Gastroesophageal sphincter (tissue), 4 donors: Measurements from ENCODE around the gene SPATA6L. TPM values are rescaled to one million over a fixed set of nuclear protein-coding genes. Genes with fewer than 3 reads are reported as not detected.

Experiments
- ATAC-seq: fragments of 150-250 bp; one replicate; pipeline ENCODE4 v1.9.1; 2016; ENCODE audit warnings: mild to moderate bottlenecking, moderate library complexity
- H3K27ac ChIP-seq, 4 donors: fragments of 200-600 bp; sonication (generic) in 3 of 4; 1 replicate in 3 of 4; 2 replicates in 1 of 4; pipeline ENCODE4 v1.5.1; 2016 to 2019
- H3K27me3 ChIP-seq: fragments of 200-600 bp; sonication (generic); one replicate; pipeline ENCODE4 v1.5.1; 2019
- H3K36me3 ChIP-seq, 2 donors: fragments of 200-600 bp; sonication (generic); one replicate each; pipeline ENCODE4 v1.5.1; 2019; ENCODE audit warnings: control low read depth in 1 of 2
- H3K4me1 ChIP-seq, 3 donors: fragments of 200-600 bp; sonication (generic); 1 replicate in 2 of 3; 2 replicates in 1 of 3; pipeline ENCODE4 v1.5.1; 2016 to 2019; ENCODE audit warnings: control low read depth in 2 of 3
- H3K4me3 ChIP-seq, 2 donors: fragments of 200-600 bp; sonication (generic); one replicate each; pipeline ENCODE4 v1.5.1; 2019; ENCODE audit warnings: mild to moderate bottlenecking in 1 of 2, moderate library complexity in 1 of 2
- H3K9me3 ChIP-seq, 3 donors: fragments of 200-600 bp; sonication (generic); one replicate each; pipeline ENCODE4 v1.5.1; 2017 to 2019; ENCODE audit warnings: control low read depth in 2 of 3
- CTCF ChIP-seq, 4 experiments: fragments of 200-600 bp in 2 of 4; fragments of 450-650 bp in 2 of 4; sonication (generic) in 1 of 4; IDR thresholded peaks; one replicate each; pipeline ENCODE4 v1.5.1; 2017 to 2019; ENCODE audit warnings: antibody characterized with exemption in 4 of 4, mild to moderate bottlenecking in 2 of 4, moderate library complexity in 2 of 4
- EP300 ChIP-seq: sonication (generic); formaldehyde crosslinking; IDR thresholded peaks from one replicate; pipeline ENCODE4 v1.6.1; 2017; ENCODE audit warnings: antibody characterized with exemption, mild to moderate bottlenecking
- POLR2A ChIP-seq, 2 donors: fragments of 450-650 bp; IDR thresholded peaks; one replicate each; pipeline ENCODE4 v1.6.1; 2017; ENCODE audit warnings: antibody characterized with exemption in 2 of 2, mild to moderate bottlenecking in 2 of 2, moderate library complexity in 1 of 2
- POLR2AphosphoS5 ChIP-seq: sonication (generic); formaldehyde crosslinking; IDR thresholded peaks from one replicate; pipeline ENCODE4 v1.6.1; 2017; ENCODE audit warnings: antibody characterized with exemption
- WGBS, 2 donors: methylation state at CpG; one replicate each; pipeline ENCODE4 v1.1.5; 2018; ENCODE audit warnings: low coverage in 1 of 2; 5-methylcytosine and 5-hydroxymethylcytosine counted together
- total RNA-seq, 4 donors: library from RNA; depleted of rRNA; stranded (reverse); fragments of >200 nt; gene quantifications; one replicate each; pipeline ENCODE4 v1.1.0, GENCODE V29; 2016

The SPATA6L gene
- total RNA-seq, 4 donors from 2014 or later = 0.69 to 1.9 (median 0.83) TPM

- peaks cover 0 to 21% (median 7%) of the 10 kb centered on the region in 3 donors for H3K4me1 ChIP-seq
- peak; percentile 39 for ATAC-seq
- TF ChIP-seq POLR2AphosphoS5 = no peak
- no peaks in the 10 kb centered on the region for H3K9me3 ChIP-seq
- 25 to 50% methylated on average over 4 to 7 of the region's 11 CpGs for WGBS, 2 donors
- peak overlapping the region; percentile 39 to 60 (median 48) for H3K27ac ChIP-seq
- no peak overlapping the region for H3K4me3 ChIP-seq
- no peaks in the 10 kb centered on the region for H3K27me3 ChIP-seq
- no peaks in the 10 kb centered on the region for H3K36me3 ChIP-seq
These were observed 69.9 kb downstream of the SPATA6L start for GRCh38 chr9:4596165-4596922.

DNA sequence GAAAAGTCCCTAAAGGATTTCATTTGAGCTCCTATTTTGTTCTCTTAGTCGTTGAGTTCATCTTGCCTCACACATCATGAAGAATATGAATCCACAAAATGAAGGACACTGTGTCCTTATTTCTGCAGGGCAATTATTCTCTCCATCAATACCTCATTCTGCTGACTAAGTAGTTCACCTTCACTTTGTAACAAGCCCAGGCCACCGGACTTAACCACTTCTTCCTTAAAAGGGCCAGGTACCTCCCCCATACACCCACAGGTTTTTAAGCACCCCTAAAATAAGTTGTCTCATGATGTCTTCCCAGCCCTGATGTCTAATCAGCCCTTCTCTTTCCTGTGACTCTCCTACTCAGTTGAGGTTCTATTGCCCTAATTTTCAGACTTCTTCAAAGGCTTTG, 71.3 kb downstream of the SPATA6L start:
- WGBS, 2 donors = 83 to 91% methylated on average over 2 of the region's 2 CpGs
- no peak for TF ChIP-seq EP300
- TF ChIP-seq POLR2AphosphoS5 = no peak
- no peak for TF ChIP-seq CTCF (IDR thresholded peaks at IDR 0.05)
- TF ChIP-seq POLR2A (IDR thresholded peaks at IDR 0.05) = no peak
- H3K9me3 ChIP-seq = no peaks in the 10 kb centered on the region

GRCh38 chr9:4594545-4594944, 71.7 kb downstream of the SPATA6L start:
- Histone ChIP-seq H3K9me3 (no peaks in the 10 kb centered on the region), H3K4me1 (peaks cover 0 to 33% (median 11%) of the 10 kb centered on the region in 3 donors), H3K4me3 (no peak overlapping the region), H3K27me3 (no peaks in the 10 kb centered on the region), H3K36me3 (no peaks in the 10 kb centered on the region), H3K27ac (no peak overlapping the region)
- WGBS, 2 donors = 69 to 90% methylated on average over 3 to 4 of the region's 4 CpGs
- TF ChIP-seq POLR2A (IDR thresholded peaks at IDR 0.05) = no peak
- TF ChIP-seq POLR2AphosphoS5 = no peak
- no peak for TF ChIP-seq CTCF (IDR thresholded peaks at IDR 0.05)
- TF ChIP-seq EP300 = no peak
- ATAC-seq = no peak

More for the DNA sequence above, 71.3 kb downstream of the SPATA6L start:
- H3K4me1 ChIP-seq = peaks cover 0 to 33% (median 11%) of the 10 kb centered on the region in 3 donors
- H3K27ac ChIP-seq = no peak overlapping the region
- H3K27me3 ChIP-seq = no peaks in the 10 kb centered on the region
- no peaks in the 10 kb centered on the region for H3K36me3 ChIP-seq
- no peak overlapping the region for H3K4me3 ChIP-seq
- ATAC-seq = no peak

GRCh38 chr9:4592886-4593285, 73.4 kb downstream of the SPATA6L start:
- TF ChIP-seq CTCF (IDR thresholded peaks at IDR 0.05) = no peak
- TF ChIP-seq EP300 = no peak
- TF ChIP-seq POLR2A (IDR thresholded peaks at IDR 0.05) = no peak
- no peak for TF ChIP-seq POLR2AphosphoS5
- Histone ChIP-seq H3K4me1 (peaks cover 0 to 42% (median 11%) of the 10 kb centered on the region in 3 donors), H3K27ac (no peak overlapping the region), H3K36me3 (no peaks in the 10 kb centered on the region), H3K4me3 (no peak overlapping the region), H3K27me3 (no peaks in the 10 kb centered on the region), H3K9me3 (no peaks in the 10 kb centered on the region)
- ATAC-seq = no peak
- 85 to 100% methylated on average over 1 of the region's 1 CpG for WGBS, 2 donors

DNA sequence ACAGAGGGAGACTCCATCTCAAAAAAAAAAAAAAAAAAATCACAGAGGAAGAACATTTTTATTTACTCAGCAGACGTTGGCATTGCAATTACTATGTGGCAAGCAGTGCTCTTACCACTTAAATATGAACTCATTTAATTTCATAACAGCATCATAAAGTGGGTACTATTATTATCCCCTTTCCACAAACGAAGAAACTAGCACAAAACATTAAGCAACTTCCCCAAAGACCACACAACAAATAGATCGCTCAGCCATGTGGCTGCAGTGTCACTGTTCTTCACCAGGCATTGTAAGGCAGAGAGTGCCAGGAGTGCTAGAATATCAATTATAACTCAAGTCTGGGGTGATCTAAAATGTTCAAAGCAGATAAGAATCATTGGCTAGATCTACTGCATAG, 74.0 kb downstream of the SPATA6L start:
- WGBS, 2 donors = 32 to 86% methylated on average over 3 of the region's 3 CpGs
- no peak for ATAC-seq
- Histone ChIP-seq H3K9me3 (no peaks in the 10 kb centered on the region), H3K4me3 (no peak overlapping the region), H3K4me1 (peaks cover 0 to 42% (median 11%) of the 10 kb centered on the region in 3 donors), H3K36me3 (no peaks in the 10 kb centered on the region), H3K27ac (no peak overlapping the region), H3K27me3 (no peaks in the 10 kb centered on the region)
- TF ChIP-seq CTCF (IDR thresholded peaks at IDR 0.05) (no peak), EP300 (no peak)
